ENCODE measurements around the gene EMID1.
"Not testable (repeated sequence)": the region's sequence is repeated elsewhere in the genome, so short reads cannot be mapped to it uniquely, and the experiment has no call there.

Gene EMID1

DNA sequence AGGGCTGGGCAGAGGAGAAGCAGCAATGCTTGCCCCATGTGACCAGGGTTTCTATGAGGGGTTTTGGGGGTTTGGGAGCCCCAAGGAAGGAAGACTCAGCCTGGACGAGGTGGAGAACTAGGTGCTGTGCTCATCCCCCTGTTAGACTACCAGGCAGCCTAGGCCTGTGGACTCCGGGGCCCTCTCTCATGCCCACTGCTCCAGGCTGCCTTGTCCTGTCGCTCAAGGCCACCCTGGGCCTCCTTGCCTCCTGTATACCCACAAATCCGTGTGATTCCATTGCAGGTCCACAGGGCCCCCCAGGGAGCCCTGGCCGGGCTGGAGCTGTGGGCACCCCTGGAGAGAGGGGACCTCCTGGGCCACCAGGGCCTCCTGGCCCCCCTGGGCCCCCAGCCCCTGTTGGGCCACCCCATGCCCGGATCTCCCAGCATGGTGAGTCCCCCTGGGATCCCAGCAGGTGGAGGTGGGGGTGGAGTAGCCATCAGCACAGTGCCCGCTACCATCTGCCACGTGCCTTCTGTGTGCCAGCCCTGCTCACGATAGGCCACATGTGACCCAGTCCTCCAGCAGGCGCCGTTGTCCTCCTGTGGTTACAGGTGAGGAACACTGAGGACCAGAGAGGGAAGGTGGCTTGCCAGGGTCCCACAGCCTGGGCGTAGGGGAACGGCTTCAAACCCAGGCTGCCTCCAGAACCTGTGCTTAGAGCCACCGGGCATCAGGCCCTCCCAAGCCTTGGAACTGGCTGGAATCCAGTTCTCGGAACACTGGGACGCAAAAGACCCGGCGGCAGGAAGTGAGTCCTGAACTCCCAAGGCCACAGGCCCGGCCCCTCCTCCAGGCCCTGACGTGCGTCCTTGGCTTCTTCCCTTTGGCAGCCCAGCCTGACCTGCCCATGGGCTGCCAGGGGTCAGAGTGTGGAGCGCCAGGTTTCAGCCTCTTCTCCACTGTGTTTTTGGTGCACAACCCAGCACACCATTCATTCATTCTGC lies 26.6 kb downstream of the EMID1 start:
- DNase-seq: no peak

GRCh38 chr22:29233277-29233877 lies 27.7 kb downstream of the EMID1 start:
- no peak for DNase-seq

DNA sequence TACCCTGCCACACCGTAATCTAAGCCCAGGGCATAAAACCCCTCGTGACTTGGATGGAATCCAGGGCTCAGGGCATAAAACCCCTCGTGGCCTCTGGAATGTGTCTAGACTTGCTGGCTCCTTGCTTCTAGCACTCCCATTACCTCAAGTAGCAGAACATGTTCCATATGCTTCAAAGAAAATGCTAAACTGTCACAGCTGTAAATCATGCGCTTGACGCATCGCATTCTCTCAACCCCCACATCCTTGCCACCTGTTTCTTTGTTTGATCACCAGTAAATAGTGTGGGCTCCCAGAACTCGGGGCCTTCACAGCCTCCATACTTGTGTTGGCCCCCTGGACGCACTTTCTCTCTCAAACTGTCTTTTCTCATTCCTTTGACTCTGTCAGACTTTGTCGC lies 34.8 kb downstream of the EMID1 start:
- DNase-seq: peak; percentile 20

- no peak for DNase-seq
These were observed 38.3 kb downstream of the EMID1 start for GRCh38 chr22:29243874-29244446.

GRCh38 chr22:29244785-29245625 lies 39.3 kb downstream of the EMID1 start:
- no peak for DNase-seq

DNA sequence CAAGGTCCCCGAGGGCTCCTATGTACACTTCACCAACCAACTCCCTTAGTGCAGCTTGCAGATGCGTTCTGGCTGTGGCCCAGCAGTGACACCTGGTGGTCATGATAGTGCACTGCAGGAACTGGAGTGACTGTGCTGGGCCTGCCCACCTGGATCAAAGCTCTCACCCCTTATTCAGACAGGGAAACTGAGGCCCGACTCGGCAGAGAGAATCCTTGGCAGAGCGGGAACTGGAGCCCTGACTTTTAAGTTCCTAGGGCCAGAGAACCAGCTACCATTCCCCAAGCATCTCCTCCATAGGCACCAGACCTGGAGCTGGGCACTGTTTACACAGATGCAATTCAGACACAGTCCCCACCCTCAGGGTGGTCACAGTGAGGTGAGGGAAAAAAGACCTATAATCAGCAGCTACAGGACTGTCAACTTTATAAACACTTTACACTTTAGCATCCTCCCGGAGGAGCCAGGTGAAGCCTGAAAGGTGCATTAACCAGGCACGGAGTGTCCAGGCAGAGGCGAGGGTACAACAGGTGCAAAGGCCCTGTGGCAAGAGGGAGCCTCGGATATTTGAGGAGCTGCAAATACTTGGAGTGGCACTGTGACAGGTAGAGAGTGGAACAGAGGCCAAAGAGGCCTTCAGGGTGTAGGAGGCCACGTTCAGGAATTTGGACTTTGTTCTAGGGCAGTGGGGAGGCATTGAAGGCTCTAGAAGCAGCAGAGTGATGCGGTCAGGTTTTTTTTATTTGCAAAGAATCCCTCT lies 40.1 kb downstream of the EMID1 start:
- DNase-seq: peak; percentile 60

- not testable (repeated sequence) for DNase-seq
These were observed 42.2 kb downstream of the EMID1 start for GRCh38 chr22:29247891-29248290.

- DNase-seq: no peak
These were observed 45.6 kb downstream of the EMID1 start for GRCh38 chr22:29251265-29251664.

- DNase-seq: no peak
These were observed 46.5 kb downstream of the EMID1 start for GRCh38 chr22:29251981-29252911.

DNA sequence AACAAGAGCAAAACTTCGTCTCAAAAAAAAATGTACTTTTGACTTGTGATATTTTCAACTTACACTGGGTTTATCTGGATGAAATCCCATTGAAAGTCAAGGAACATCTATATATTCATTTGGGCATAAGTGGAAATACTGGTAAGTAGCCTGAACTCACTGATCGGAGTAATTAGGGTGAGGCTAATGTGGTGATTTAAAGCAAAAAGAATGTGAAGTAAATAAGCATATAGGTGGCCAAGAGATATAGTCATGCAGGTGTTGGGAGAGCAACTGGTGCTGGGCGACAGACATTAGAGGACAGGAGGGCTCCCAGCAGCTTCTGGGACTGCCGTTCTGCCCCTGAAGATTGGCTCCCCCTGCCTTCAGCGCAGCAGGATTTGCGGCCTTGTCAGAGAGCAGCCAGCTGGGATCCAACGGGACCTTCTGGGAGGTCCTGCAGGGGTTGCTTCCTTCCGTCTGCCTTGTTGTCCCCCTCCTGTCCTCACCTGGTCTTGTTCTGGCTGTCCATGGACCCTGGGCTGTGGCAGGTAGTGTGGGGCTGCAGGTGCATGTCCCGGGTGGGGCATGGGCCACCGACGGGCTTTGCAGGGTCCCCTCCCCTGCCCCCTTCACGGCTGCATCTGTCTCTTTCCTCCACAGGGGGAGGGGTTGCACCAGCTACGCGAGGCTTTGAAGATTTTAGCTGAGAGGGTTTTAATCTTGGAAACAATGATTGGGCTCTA lies 48.0 kb downstream of the EMID1 start:
- DNase-seq: no peak

DNA sequence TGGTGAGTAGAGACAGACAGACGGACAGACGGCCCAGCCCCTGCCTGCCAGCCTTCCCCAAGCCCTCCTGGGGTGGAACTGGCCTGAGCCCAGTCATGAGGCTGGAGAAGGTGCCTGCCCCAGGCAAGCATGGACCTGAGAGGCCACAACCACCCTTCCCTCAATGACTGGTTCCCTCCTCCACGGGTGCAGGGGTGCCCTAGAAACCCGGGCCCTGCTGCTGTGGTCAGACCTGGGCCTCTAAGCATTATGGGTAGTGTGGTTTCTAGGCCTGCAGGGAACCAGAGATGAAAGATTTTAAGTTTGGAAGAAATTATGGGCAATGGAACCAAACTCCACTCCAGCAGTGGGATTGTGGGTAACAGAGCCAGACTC lies 48.6 kb downstream of the EMID1 start:
- no peak for DNase-seq

- DNase-seq: no peak
These were observed 49.4 kb downstream of the EMID1 start for GRCh38 chr22:29255064-29255621.

DNA sequence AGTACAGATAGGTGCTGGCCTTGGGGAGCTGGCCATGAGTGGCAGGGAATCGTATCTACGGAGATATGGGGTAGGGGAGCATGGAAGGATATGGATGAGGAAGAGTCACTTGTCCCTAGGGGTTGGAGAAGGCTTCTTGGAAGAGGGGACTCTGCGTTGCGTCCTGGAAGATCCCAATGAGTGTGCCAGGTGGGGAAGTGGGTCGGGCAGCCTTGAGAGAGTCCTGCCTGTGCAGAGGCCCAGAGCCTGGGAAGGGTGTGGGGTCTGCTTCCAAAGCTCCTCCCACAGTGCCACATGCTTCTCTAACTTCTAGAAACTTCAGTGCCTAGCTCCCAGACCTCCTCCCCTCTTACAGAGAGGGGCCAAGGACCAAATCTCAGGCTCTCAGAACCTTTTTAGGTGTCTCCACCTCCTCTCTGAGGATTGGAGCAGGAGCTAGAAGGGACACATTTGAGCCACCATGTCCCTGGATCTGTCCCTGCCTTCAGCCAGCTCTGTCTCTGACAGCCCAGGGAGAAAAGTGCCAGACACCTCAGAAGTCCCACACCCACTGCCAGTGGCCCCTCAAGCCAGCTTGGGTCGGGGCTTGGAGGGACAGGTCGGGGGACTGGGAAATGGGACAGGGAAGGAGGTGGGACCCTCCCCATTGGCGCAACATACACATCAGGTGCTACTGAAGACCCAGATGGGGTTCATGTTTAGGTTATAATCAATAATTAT lies 51.1 kb downstream of the EMID1 start:
- no peak for DNase-seq

DNA sequence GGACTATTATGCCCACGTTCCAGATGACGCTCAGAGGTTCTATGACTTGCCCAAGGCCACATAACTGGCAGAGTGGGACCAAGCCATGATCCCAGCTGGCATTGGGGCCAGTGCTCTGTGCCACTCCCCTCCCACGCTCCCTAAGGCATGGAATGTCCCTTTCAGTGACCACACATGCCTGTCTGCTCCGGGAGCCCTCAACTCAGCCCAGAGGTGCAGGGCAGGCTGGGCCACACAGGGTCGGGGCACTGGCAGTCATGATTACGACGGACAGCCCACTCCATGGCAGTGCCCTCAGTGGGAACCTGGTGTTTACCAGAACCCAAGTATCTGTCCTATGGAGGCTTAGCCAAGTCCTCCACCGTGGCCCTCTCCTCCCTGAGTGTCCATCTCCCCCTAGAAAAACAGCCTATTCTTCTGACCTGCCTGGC lies 52.1 kb downstream of the EMID1 start:
- no peak for DNase-seq

GRCh38 chr22:29258407-29259252 lies 52.9 kb downstream of the EMID1 start:
- no peak for DNase-seq

DNA sequence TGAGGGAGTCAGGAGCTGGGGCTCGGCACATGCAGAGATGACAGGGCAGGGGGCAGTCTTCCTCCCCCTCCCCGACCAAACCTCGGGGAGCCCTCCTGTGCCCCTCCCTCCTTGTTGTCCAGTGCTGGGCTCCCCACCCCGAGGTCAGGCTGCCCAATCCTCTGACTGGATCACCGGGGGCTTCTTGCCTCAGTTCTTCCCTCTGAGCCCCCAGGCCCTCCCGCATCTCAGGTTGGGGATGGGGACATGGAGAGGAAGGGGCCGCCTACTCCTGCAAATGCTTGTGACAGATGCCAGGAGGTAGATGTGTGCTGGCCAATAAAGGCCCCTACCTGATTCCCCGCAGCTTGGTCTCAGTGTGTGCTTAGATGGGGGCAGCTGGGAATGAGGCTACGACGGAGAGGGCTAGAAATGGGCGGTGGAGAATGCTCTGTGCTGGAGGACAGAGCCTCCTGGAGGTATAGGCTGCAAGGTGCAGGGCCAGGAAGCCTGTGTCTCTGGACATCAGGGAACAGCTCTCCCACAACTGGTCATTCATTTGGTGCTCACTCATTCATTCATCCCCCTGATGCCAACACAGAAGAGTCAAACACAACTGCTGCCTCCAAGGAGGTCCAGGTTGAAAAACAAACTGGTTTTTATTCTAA lies 53.7 kb downstream of the EMID1 start:
- no peak for DNase-seq

DNA sequence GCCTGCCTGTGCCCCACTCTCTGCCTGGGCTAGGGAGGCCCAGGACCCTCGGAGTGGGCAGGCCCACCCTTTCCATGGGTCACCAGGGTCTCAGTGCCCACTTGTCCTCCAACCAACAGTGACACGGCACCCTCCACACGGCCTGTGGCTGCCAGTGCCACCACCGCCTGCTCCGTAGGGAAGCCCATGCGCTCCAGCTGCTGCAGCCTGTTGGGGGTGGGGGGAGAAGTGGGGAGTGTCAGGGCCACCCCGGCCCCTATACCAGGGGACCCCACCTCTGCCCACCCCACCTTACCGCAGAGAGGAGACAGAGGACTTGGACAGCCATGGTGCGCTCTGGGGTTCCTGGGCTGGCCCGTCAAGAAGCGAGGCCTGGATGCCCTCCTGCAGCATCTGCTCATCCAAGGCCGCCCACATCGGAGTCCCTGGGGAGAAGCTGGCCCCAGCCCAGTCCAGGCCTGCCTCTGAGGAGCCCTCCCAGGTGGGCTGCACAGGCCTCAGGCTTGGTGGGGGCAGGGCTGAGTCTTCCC lies 54.4 kb downstream of the EMID1 start:
- DNase-seq: no peak

All from fibroblast of upper back skin (primary cell).